Measurements from ENCODE around the gene RPS17. TPM values are rescaled to one million over a fixed set of nuclear protein-coding genes. Genes with fewer than 3 reads are reported as not detected.

The RPS17 gene
- total RNA-seq, 1 experiment from 2014 or later: 2,707 TPM

GRCh38 chr15:82532991-82533481 lies 7.2 kb downstream of the RPS17 start:
- no peaks in the 10 kb centered on the region for H3K27me3 Mint-ChIP-seq (ENCODE audit: insufficient read depth, unreplicated experiment)
- H3K27ac Mint-ChIP-seq (ENCODE audit: low read depth, unreplicated experiment): no peak overlapping the region
- no peak for TF ChIP-seq CTCF (IDR thresholded peaks at IDR 0.05; ENCODE audit: unreplicated experiment)
- intact Hi-C loops (cut with micrococcal nuclease): no loop called here
- POLR2A ChIA-PET: interaction anchor here (0.6 kb wide), 1 partner anchor 773 kb away, joined by 3 read pairs; no protein-coding TSS in a partner anchor
- DNase-seq (ENCODE audit: unreplicated experiment): no peak
- CTCF ChIA-PET: interaction anchor here (0.6 to 4.2 kb wide), 2 partner anchors 467 to 1267 kb away, joined by 3 to 18 read pairs; no protein-coding TSS in a partner anchor
- no peaks in the 10 kb centered on the region for H3K9me3 Mint-ChIP-seq (ENCODE audit: unreplicated experiment)
- peaks cover 45% of the 10 kb centered on the region for H3K36me3 Mint-ChIP-seq (ENCODE audit: insufficient read depth, unreplicated experiment)
- no peak overlapping the region for H3K4me3 Mint-ChIP-seq (ENCODE audit: unreplicated experiment)
- no TSS peak for BruUV-seq (replicated peaks)
- peaks cover 36% of the 10 kb centered on the region for H3K4me1 Mint-ChIP-seq (ENCODE audit: insufficient read depth, unreplicated experiment)

- no TSS peak for BruUV-seq (replicated peaks)
- ChIA-PET CTCF (interaction anchor here (0.6 to 4.2 kb wide), 6 partner anchors 8 to 1266 kb away, joined by 3 to 18 read pairs (median 4); partner anchors contain the start of gene RPS17), POLR2A (interaction anchor here (0.6 to 1.2 kb wide), 4 partner anchors 10 to 773 kb away, joined by 3 to 4 read pairs (median 4); no protein-coding TSS in a partner anchor)
- intact Hi-C loops (cut with micrococcal nuclease): no loop called here
- peaks cover 31% of the 10 kb centered on the region for H3K4me1 Mint-ChIP-seq (ENCODE audit: insufficient read depth, unreplicated experiment)
- H3K9me3 Mint-ChIP-seq (ENCODE audit: unreplicated experiment): no peaks in the 10 kb centered on the region
- H3K36me3 Mint-ChIP-seq (ENCODE audit: insufficient read depth, unreplicated experiment): peaks cover 39% of the 10 kb centered on the region
- TF ChIP-seq CTCF (IDR thresholded peaks at IDR 0.05; ENCODE audit: unreplicated experiment): no peak
- no peak overlapping the region for H3K4me3 Mint-ChIP-seq (ENCODE audit: unreplicated experiment)
- DNase-seq (ENCODE audit: unreplicated experiment): peak; percentile 53
- no peak overlapping the region for H3K27ac Mint-ChIP-seq (ENCODE audit: low read depth, unreplicated experiment)
- H3K27me3 Mint-ChIP-seq (ENCODE audit: insufficient read depth, unreplicated experiment): no peaks in the 10 kb centered on the region
Measured at GRCh38 chr15:82532383-82532990, 7.8 kb downstream of the RPS17 start.

- Mint-ChIP-seq H3K4me1 (ENCODE audit: insufficient read depth, unreplicated experiment) (peaks cover 29% of the 10 kb centered on the region), H3K27ac (ENCODE audit: low read depth, unreplicated experiment) (no peak overlapping the region), H3K4me3 (ENCODE audit: unreplicated experiment) (no peak overlapping the region), H3K27me3 (ENCODE audit: insufficient read depth, unreplicated experiment) (no peaks in the 10 kb centered on the region), H3K36me3 (ENCODE audit: insufficient read depth, unreplicated experiment) (peaks cover 32% of the 10 kb centered on the region), H3K9me3 (ENCODE audit: unreplicated experiment) (no peaks in the 10 kb centered on the region)
- DNase-seq (ENCODE audit: unreplicated experiment): no peak
- no peak for TF ChIP-seq CTCF (IDR thresholded peaks at IDR 0.05; ENCODE audit: unreplicated experiment)
- POLR2A ChIA-PET: interaction anchor here (0.6 to 1.3 kb wide), 4 partner anchors 8 to 277 kb away, joined by 3 to 16 read pairs (median 4); partner anchors contain the start of gene RPS17
- intact Hi-C loops (cut with micrococcal nuclease): no loop called here
- CTCF ChIA-PET: interaction anchor here (0.5 to 4.2 kb wide), 13 partner anchors 9 to 982 kb away, joined by 3 to 18 read pairs (median 3); partner anchors contain the start of gene RPS17
- BruUV-seq (replicated peaks): no TSS peak
Measured at GRCh38 chr15:82531496-82532382, 8.5 kb downstream of the RPS17 start.

Data from MCF 10A (cell line).